GM12801 (cell line): ENCODE measurements around the gene THAP8.

Experiments used
- TF ChIP-seq, protein P1 (sequence below): IDR thresholded peaks from one replicate; pipeline ENCODE4 v1.5.1; 2011; ENCODE audit warnings: control low read depth; ENCODE audit not compliant: insufficient read length; ENCODE audit errors: extremely low read depth

THAP8 gene

GRCh38 chr19:35992907-35993765 lies 60.9 kb downstream of the THAP8 start:
- TF ChIP-seq, protein P1, sequence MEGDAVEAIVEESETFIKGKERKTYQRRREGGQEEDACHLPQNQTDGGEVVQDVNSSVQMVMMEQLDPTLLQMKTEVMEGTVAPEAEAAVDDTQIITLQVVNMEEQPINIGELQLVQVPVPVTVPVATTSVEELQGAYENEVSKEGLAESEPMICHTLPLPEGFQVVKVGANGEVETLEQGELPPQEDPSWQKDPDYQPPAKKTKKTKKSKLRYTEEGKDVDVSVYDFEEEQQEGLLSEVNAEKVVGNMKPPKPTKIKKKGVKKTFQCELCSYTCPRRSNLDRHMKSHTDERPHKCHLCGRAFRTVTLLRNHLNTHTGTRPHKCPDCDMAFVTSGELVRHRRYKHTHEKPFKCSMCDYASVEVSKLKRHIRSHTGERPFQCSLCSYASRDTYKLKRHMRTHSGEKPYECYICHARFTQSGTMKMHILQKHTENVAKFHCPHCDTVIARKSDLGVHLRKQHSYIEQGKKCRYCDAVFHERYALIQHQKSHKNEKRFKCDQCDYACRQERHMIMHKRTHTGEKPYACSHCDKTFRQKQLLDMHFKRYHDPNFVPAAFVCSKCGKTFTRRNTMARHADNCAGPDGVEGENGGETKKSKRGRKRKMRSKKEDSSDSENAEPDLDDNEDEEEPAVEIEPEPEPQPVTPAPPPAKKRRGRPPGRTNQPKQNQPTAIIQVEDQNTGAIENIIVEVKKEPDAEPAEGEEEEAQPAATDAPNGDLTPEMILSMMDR = no peak

GRCh38 chr19:35991731-35992450 lies 62.2 kb downstream of the THAP8 start:
- TF ChIP-seq, protein P1 = no peak

GRCh38 chr19:35990771-35991730 lies 63.0 kb downstream of the THAP8 start:
- TF ChIP-seq, protein P1 = no peak

- TF ChIP-seq, protein P1 = no peak
Observed at GRCh38 chr19:35990156-35990555, 63.9 kb downstream of the THAP8 start.

DNA sequence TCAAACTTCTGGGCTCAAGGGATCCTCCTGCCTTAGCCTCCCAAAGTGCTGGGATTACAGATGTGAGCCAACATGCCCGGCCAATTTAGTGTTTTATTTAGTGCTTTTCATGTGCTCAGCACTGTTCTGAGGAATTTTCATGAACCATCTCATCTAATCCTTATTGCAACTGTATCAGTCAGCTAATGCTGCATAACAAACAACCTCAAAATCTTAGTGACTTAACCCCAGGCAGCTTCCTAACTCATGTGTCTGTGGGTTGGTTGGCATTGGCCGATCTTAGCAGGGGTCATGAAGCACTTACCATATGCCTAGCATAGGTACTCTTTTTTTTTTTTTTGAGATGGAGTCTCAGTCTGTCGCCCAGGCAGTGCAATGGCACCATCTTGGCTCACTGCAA lies 65.3 kb downstream of the THAP8 start:
- TF ChIP-seq, protein P1 = no peak

GRCh38 chr19:35987571-35987896 lies 66.6 kb downstream of the THAP8 start:
- TF ChIP-seq, protein P1 = no peak
